Skeletal muscle tissue (tissue), 4 donors: ENCODE data around the gene SCAF11. TPM values are rescaled to one million over a fixed set of nuclear protein-coding genes. Genes with fewer than 3 reads are reported as not detected.

ENCODE experiments used
- H3K27ac ChIP-seq: one replicate; pipeline ENCODE4 v1.7.0; 2013; ENCODE audit warnings: mild to moderate bottlenecking, low read depth, low read length, inconsistent platforms
- H3K27me3 ChIP-seq, 3 donors: one replicate each; pipeline ENCODE4 v1.7.0; 2013; ENCODE audit warnings: low read length in 3 of 3; ENCODE audit not compliant: control insufficient read depth in 3 of 3, insufficient read depth in 3 of 3
- H3K36me3 ChIP-seq, 3 donors: one replicate each; pipeline ENCODE4 v1.7.0; 2013; ENCODE audit warnings: low read length in 3 of 3; ENCODE audit not compliant: control insufficient read depth in 3 of 3, insufficient read depth in 3 of 3
- H3K4me1 ChIP-seq, 3 donors: one replicate each; pipeline ENCODE4 v1.7.0; 2013; ENCODE audit warnings: low read length in 3 of 3, mild to moderate bottlenecking in 3 of 3; ENCODE audit not compliant: control insufficient read depth in 3 of 3, insufficient read depth in 3 of 3
- H3K4me3 ChIP-seq, 3 donors: one replicate each; pipeline ENCODE4 v1.7.0; 2013; ENCODE audit warnings: low read length in 3 of 3
- H3K9ac ChIP-seq, 3 donors: one replicate each; pipeline ENCODE4 v1.7.0; 2013; ENCODE audit warnings: low read length in 3 of 3, mild to moderate bottlenecking in 3 of 3, moderate library complexity in 2 of 3, low read depth in 1 of 3
- H3K9me3 ChIP-seq, 3 donors: one replicate each; pipeline ENCODE4 v1.7.0; 2013; ENCODE audit warnings: low read length in 3 of 3; ENCODE audit not compliant: control insufficient read depth in 3 of 3
- total RNA-seq: library from RNA; depleted of rRNA; stranded (reverse); fragments of >200 nt; gene quantifications from one replicate; pipeline ENCODE4 v1.2.3, GENCODE V29; 2014
- donor health status: Osteomylitis.

SCAF11 gene
- total RNA-seq, 1 donor from 2014 or later: 78.3 TPM

GRCh38 chr12:45981075-45981837, 9.1 kb downstream of the SCAF11 start:
- Histone ChIP-seq H3K27ac (no peak overlapping the region), H3K27me3 (no peaks in the 10 kb centered on the region), H3K36me3 (peaks cover 0 to under 1% (median 0%) of the 10 kb centered on the region in 3 donors), H3K9ac (no peak overlapping the region), H3K9me3 (no peaks in the 10 kb centered on the region), H3K4me3 (no peak overlapping the region), H3K4me1 (peaks cover 7 to 43% (median 26%) of the 10 kb centered on the region in 3 donors)

- no peaks in the 10 kb centered on the region for H3K9me3 ChIP-seq
- no peaks in the 10 kb centered on the region for H3K36me3 ChIP-seq
- peaks cover 7 to 37% (median 25%) of the 10 kb centered on the region in 3 donors for H3K4me1 ChIP-seq
- no peak overlapping the region for H3K4me3 ChIP-seq
- no peak overlapping the region for H3K27ac ChIP-seq
- H3K27me3 ChIP-seq: no peaks in the 10 kb centered on the region
- no peak overlapping the region for H3K9ac ChIP-seq
Measured at GRCh38 chr12:45980540-45980939, 9.8 kb downstream of the SCAF11 start.

- no peak overlapping the region for H3K9ac ChIP-seq
- H3K27me3 ChIP-seq: no peaks in the 10 kb centered on the region
- H3K9me3 ChIP-seq: no peaks in the 10 kb centered on the region
- H3K4me1 ChIP-seq: peaks cover 9 to 24% (median 18%) of the 10 kb centered on the region in 3 donors
- no peak overlapping the region for H3K4me3 ChIP-seq
- no peaks in the 10 kb centered on the region for H3K36me3 ChIP-seq
- no peak overlapping the region for H3K27ac ChIP-seq
Measured at GRCh38 chr12:45978108-45978507, 12.3 kb downstream of the SCAF11 start.

- H3K4me3 ChIP-seq: no peak overlapping the region
- H3K4me1 ChIP-seq: peaks cover 9 to 19% (median 14%) of the 10 kb centered on the region in 3 donors
- no peaks in the 10 kb centered on the region for H3K27me3 ChIP-seq
- no peaks in the 10 kb centered on the region for H3K9me3 ChIP-seq
- no peaks in the 10 kb centered on the region for H3K36me3 ChIP-seq
- no peak overlapping the region for H3K27ac ChIP-seq
- no peak overlapping the region for H3K9ac ChIP-seq
Measured at GRCh38 chr12:45977620-45978019, 12.8 kb downstream of the SCAF11 start.

- H3K4me3 ChIP-seq: no peak overlapping the region
- no peaks in the 10 kb centered on the region for H3K36me3 ChIP-seq
- no peaks in the 10 kb centered on the region for H3K9me3 ChIP-seq
- H3K27me3 ChIP-seq: no peaks in the 10 kb centered on the region
- no peak overlapping the region for H3K27ac ChIP-seq
- H3K4me1 ChIP-seq: peaks cover 8 to 20% (median 8%) of the 10 kb centered on the region in 3 donors
- no peak overlapping the region for H3K9ac ChIP-seq
Measured at GRCh38 chr12:45975506-45975905, 14.9 kb downstream of the SCAF11 start.

- Histone ChIP-seq H3K9me3 (no peaks in the 10 kb centered on the region), H3K36me3 (no peaks in the 10 kb centered on the region), H3K27me3 (no peaks in the 10 kb centered on the region), H3K27ac (no peak overlapping the region), H3K9ac (no peak overlapping the region), H3K4me3 (no peak overlapping the region), H3K4me1 (peaks cover 2 to 14% (median 9%) of the 10 kb centered on the region in 3 donors)
Measured at GRCh38 chr12:45974883-45975282, 15.5 kb downstream of the SCAF11 start.

- no peak overlapping the region for H3K4me3 ChIP-seq
- H3K9me3 ChIP-seq: no peaks in the 10 kb centered on the region
- no peaks in the 10 kb centered on the region for H3K27me3 ChIP-seq
- H3K9ac ChIP-seq: no peak overlapping the region
- H3K27ac ChIP-seq: no peak overlapping the region
- H3K36me3 ChIP-seq: no peaks in the 10 kb centered on the region
- peaks cover 2 to 10% (median 9%) of the 10 kb centered on the region in 3 donors for H3K4me1 ChIP-seq
Measured at GRCh38 chr12:45974171-45974719, 16.1 kb downstream of the SCAF11 start.

GRCh38 chr12:45973526-45973925, 16.8 kb downstream of the SCAF11 start:
- no peaks in the 10 kb centered on the region for H3K27me3 ChIP-seq
- H3K9me3 ChIP-seq: no peaks in the 10 kb centered on the region
- H3K4me1 ChIP-seq: peaks cover 4 to 12% (median 9%) of the 10 kb centered on the region in 3 donors
- H3K36me3 ChIP-seq: no peaks in the 10 kb centered on the region
- no peak overlapping the region for H3K4me3 ChIP-seq
- H3K9ac ChIP-seq: no peak overlapping the region
- H3K27ac ChIP-seq: no peak overlapping the region

- Histone ChIP-seq H3K4me1 (peaks cover 13 to 22% (median 20%) of the 10 kb centered on the region in 3 donors), H3K27ac (no peak overlapping the region), H3K9me3 (no peaks in the 10 kb centered on the region), H3K9ac (no peak overlapping the region), H3K4me3 (no peak overlapping the region), H3K27me3 (no peaks in the 10 kb centered on the region), H3K36me3 (no peaks in the 10 kb centered on the region)
Measured at GRCh38 chr12:45970391-45970790, 20.0 kb downstream of the SCAF11 start.

- Histone ChIP-seq H3K27me3 (no peaks in the 10 kb centered on the region), H3K27ac (no peak overlapping the region), H3K4me1 (peaks cover 11 to 22% (median 19%) of the 10 kb centered on the region in 3 donors)
Measured at GRCh38 chr12:45969084-45969483, 21.3 kb downstream of the SCAF11 start.

More at GRCh38 chr12:45969084-45969483, 21.3 kb downstream of the SCAF11 start:
- Histone ChIP-seq H3K4me3 (no peak overlapping the region), H3K36me3 (no peaks in the 10 kb centered on the region), H3K9ac (no peak overlapping the region), H3K9me3 (no peaks in the 10 kb centered on the region)
